Lower lobe of right lung (tissue), 2 donors: ENCODE data around the gene PHF1. TPM values are rescaled to one million over a fixed set of nuclear protein-coding genes. Genes with fewer than 3 reads are reported as not detected.

ENCODE experiments used
- ATAC-seq, 2 donors: fragments of 200-7000 bp; cut with Tn5 transposase; one replicate each; pipeline ENCODE4 v1.9.1; 2020 to 2022; ENCODE audit warnings: mild to moderate bottlenecking in 2 of 2, moderate library complexity in 2 of 2
- DNase-seq: peaks from one replicate; pipeline ENCODE4 v3.0.0-alpha.2; 2020
- H3K27ac ChIP-seq: fragments of 200-600 bp; one replicate; pipeline ENCODE4 v1.8.0; 2022
- H3K27me3 ChIP-seq: fragments of 200-600 bp; one replicate; pipeline ENCODE4 v1.8.0; 2022; ENCODE audit warnings: low read depth
- H3K36me3 ChIP-seq: fragments of 200-600 bp; one replicate; pipeline ENCODE4 v1.8.0; 2022; ENCODE audit warnings: mild to moderate bottlenecking
- H3K4me1 ChIP-seq: fragments of 200-600 bp; one replicate; pipeline ENCODE4 v1.8.0; 2022
- H3K4me3 ChIP-seq: fragments of 200-600 bp; one replicate; pipeline ENCODE4 v1.8.0; 2022; ENCODE audit warnings: mild to moderate bottlenecking
- H3K9me3 ChIP-seq: fragments of 200-600 bp; one replicate; pipeline ENCODE4 v1.8.0; 2022
- CTCF ChIP-seq: fragments of 200-600 bp; IDR thresholded peaks from one replicate; pipeline ENCODE4 v1.8.0; 2022; ENCODE audit warnings: antibody characterized with exemption, mild to moderate bottlenecking
- intact Hi-C: fragments of 100-400 bp; cut with DNase I; formaldehyde crosslinking; loops from one replicate; pipeline ENCODE4 v1.11.0; 2022
- total RNA-seq: library from RNA; stranded (reverse); fragmentation: NEBNext Ultra II Directional; extraction: Animal tissue kit (Norgen Biotek cat#: 25700); gene quantifications from one replicate; pipeline ENCODE4 v1.2.1, GENCODE V29; 2021
- donor health status: DM: no; HTN: yes; CAD: no; lungs with severe emphysema.

Gene PHF1
- total RNA-seq, 1 donor from 2014 or later = 69.7 TPM

- ATAC-seq (no peak), DNase-seq (no peak)
- intact Hi-C loops = no loop called here
- H3K4me1 ChIP-seq = peaks cover 46% of the 10 kb centered on the region
- TF ChIP-seq CTCF = no peak
- H3K27me3 ChIP-seq = no peaks in the 10 kb centered on the region
- peak within 1 kb of the TSS; percentile 85 for H3K4me3 ChIP-seq
- peak within 1 kb of the TSS; percentile 94 for H3K27ac ChIP-seq
- no peaks in the 10 kb centered on the region for H3K9me3 ChIP-seq
- peaks cover 18% of the 10 kb centered on the region for H3K36me3 ChIP-seq
Observed at GRCh38 chr6:33419580-33420490, 9.0 kb downstream of the PHF1 start, which contains the start of gene SYNGAP1. SYNGAP1 (plus strand) TSS chr6:33420065; CDS start chr6:33420265, 200 bp downstream.

GRCh38 chr6:33420491-33421343 lies 9.9 kb downstream of the PHF1 start:
- peaks cover 10% of the 10 kb centered on the region for H3K36me3 ChIP-seq
- H3K27me3 ChIP-seq = no peaks in the 10 kb centered on the region
- no peak overlapping the region for H3K27ac ChIP-seq
- H3K4me1 ChIP-seq = peaks cover 42% of the 10 kb centered on the region
- H3K4me3 ChIP-seq = no peak overlapping the region
- DNase-seq (no peak), ATAC-seq (no peak)
- no peaks in the 10 kb centered on the region for H3K9me3 ChIP-seq
- intact Hi-C loops = no loop called here
- no peak for TF ChIP-seq CTCF

GRCh38 chr6:33421344-33421643 lies 10.5 kb downstream of the PHF1 start:
- no peak for TF ChIP-seq CTCF
- ATAC-seq = no peak
- H3K9me3 ChIP-seq = no peaks in the 10 kb centered on the region
- peaks cover 37% of the 10 kb centered on the region for H3K4me1 ChIP-seq
- DNase-seq = no peak
- H3K4me3 ChIP-seq = no peak overlapping the region
- intact Hi-C loops = no loop called here
- H3K27ac ChIP-seq = no peak overlapping the region
- peaks cover 4% of the 10 kb centered on the region for H3K36me3 ChIP-seq
- H3K27me3 ChIP-seq = no peaks in the 10 kb centered on the region

- intact Hi-C loops = no loop called here
- Histone ChIP-seq H3K4me3 (no peak overlapping the region), H3K9me3 (no peaks in the 10 kb centered on the region), H3K36me3 (no peaks in the 10 kb centered on the region), H3K27me3 (no peaks in the 10 kb centered on the region), H3K27ac (no peak overlapping the region), H3K4me1 (peaks cover 37% of the 10 kb centered on the region)
- DNase-seq = no peak
- no peak for ATAC-seq
- TF ChIP-seq CTCF = no peak
Observed at GRCh38 chr6:33423777-33424176, 13.0 kb downstream of the PHF1 start.

- intact Hi-C loops = no loop called here
- ATAC-seq = no peak
Observed at GRCh38 chr6:33424855-33425667, 14.2 kb downstream of the PHF1 start.

More at GRCh38 chr6:33424855-33425667, 14.2 kb downstream of the PHF1 start:
- Histone ChIP-seq H3K4me3 (peak overlapping the region; percentile 72), H3K27ac (peak overlapping the region; percentile 90), H3K36me3 (no peaks in the 10 kb centered on the region), H3K9me3 (no peaks in the 10 kb centered on the region), H3K27me3 (no peaks in the 10 kb centered on the region), H3K4me1 (peaks cover 41% of the 10 kb centered on the region)
- DNase-seq = no peak
- no peak for TF ChIP-seq CTCF
